Suprapubic skin (tissue), 4 donors: ENCODE data around the gene MDFI.

Experiments
- EP300 ChIP-seq: sonication (generic); formaldehyde crosslinking; IDR thresholded peaks from one replicate; pipeline ENCODE4 v1.6.1; 2017; ENCODE audit warnings: antibody characterized with exemption
- POLR2A ChIP-seq, 2 donors: fragments of 450-650 bp; IDR thresholded peaks; one replicate each; pipeline ENCODE4 v1.6.1; 2017; ENCODE audit warnings: antibody characterized with exemption in 2 of 2, mild to moderate bottlenecking in 2 of 2, moderate library complexity in 2 of 2
- POLR2AphosphoS5 ChIP-seq, 3 donors: sonication (generic); formaldehyde crosslinking; IDR thresholded peaks; one replicate each; pipeline ENCODE4 v1.6.1; 2017; ENCODE audit warnings: antibody characterized with exemption in 3 of 3
- TF ChIP-seq, protein P1 (sequence below), 2 donors: fragments of 200-600 bp in 1 of 2; fragments of 450-650 bp in 1 of 2; sonication (generic) in 1 of 2; IDR thresholded peaks; one replicate each; pipeline ENCODE4 v1.5.1; 2016 to 2019; ENCODE audit warnings: antibody characterized with exemption in 2 of 2, mild to moderate bottlenecking in 1 of 2, moderate library complexity in 1 of 2

DNA sequence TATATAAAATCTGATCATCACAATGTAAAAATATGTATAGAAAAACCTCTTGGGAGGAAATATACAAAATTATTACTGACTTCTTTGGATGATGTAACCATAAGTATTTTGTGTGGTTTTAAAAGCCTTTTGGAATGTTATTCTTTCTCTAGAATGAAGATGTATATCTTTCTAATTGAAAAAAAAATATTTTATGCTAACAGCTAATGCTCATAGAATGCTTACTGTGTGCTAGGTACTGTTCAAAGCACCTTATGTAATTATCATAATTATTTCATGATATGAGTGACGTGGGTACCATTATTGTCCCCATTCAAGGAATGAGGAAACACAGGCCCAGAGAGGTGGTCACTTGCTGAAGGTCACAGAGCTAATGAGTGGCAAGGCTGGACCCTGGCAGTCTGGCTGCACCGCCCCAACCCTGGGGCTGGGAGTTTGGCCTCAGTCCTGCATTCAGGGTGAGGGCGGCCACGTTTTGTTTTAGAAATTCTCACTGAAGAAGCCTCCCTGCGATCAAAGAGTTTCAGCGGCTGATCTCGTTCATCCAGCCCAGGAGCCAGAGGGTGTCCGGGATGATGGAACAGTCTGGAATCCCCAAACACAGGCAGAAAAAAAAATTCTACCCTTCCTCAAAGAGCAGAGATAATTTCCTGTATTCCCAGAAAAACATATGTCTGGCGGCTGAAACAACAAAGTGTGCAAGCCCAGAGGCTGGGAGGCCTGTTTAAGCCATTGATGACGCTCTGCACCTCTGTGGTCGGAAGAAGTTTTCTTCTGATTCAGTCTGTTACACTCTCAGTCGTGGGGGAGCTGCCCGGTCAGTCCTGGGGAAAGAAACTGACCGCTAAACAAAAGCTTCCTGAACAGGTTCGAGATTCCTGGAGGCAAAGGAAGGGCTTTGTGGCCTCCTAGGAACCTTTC is 59.9 kb downstream of the MDFI start:
- TF ChIP-seq, protein P1, sequence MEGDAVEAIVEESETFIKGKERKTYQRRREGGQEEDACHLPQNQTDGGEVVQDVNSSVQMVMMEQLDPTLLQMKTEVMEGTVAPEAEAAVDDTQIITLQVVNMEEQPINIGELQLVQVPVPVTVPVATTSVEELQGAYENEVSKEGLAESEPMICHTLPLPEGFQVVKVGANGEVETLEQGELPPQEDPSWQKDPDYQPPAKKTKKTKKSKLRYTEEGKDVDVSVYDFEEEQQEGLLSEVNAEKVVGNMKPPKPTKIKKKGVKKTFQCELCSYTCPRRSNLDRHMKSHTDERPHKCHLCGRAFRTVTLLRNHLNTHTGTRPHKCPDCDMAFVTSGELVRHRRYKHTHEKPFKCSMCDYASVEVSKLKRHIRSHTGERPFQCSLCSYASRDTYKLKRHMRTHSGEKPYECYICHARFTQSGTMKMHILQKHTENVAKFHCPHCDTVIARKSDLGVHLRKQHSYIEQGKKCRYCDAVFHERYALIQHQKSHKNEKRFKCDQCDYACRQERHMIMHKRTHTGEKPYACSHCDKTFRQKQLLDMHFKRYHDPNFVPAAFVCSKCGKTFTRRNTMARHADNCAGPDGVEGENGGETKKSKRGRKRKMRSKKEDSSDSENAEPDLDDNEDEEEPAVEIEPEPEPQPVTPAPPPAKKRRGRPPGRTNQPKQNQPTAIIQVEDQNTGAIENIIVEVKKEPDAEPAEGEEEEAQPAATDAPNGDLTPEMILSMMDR (IDR thresholded peaks at IDR 0.05) = no peak
- TF ChIP-seq POLR2A (IDR thresholded peaks at IDR 0.05) (no peak), EP300 (no peak), POLR2AphosphoS5 (IDR thresholded peaks at IDR 0.05) (no peak)
